Measurements from ENCODE around the gene PIAS1.
"Not testable (repeated sequence)": the region's sequence is repeated elsewhere in the genome, so short reads cannot be mapped to it uniquely, and the experiment has no call there.

PIAS1 gene

GRCh38 chr15:68231102-68231818, 177.1 kb downstream of the PIAS1 start:
- TF ChIP-seq, protein P1, sequence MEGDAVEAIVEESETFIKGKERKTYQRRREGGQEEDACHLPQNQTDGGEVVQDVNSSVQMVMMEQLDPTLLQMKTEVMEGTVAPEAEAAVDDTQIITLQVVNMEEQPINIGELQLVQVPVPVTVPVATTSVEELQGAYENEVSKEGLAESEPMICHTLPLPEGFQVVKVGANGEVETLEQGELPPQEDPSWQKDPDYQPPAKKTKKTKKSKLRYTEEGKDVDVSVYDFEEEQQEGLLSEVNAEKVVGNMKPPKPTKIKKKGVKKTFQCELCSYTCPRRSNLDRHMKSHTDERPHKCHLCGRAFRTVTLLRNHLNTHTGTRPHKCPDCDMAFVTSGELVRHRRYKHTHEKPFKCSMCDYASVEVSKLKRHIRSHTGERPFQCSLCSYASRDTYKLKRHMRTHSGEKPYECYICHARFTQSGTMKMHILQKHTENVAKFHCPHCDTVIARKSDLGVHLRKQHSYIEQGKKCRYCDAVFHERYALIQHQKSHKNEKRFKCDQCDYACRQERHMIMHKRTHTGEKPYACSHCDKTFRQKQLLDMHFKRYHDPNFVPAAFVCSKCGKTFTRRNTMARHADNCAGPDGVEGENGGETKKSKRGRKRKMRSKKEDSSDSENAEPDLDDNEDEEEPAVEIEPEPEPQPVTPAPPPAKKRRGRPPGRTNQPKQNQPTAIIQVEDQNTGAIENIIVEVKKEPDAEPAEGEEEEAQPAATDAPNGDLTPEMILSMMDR (IDR thresholded peaks at IDR 0.05; ENCODE audit: poor library complexity, severe bottlenecking), result no peak
- no peak overlapping the region for H3K27ac ChIP-seq (ENCODE audit: poor library complexity, severe bottlenecking)
- no peaks in the 10 kb centered on the region for H3K27me3 ChIP-seq (ENCODE audit: insufficient read depth, poor library complexity, severe bottlenecking)
- no peak for ATAC-seq (ENCODE audit: low read depth)
- peak; percentile 41 for DNase-seq (ENCODE audit: low spot score)
- H3K9me3 ChIP-seq (ENCODE audit: severe bottlenecking), result no peaks in the 10 kb centered on the region
- H3K4me3 ChIP-seq (ENCODE audit: severe bottlenecking), result no peak overlapping the region
- H3K36me3 ChIP-seq (ENCODE audit: low read depth), result no peaks in the 10 kb centered on the region
- no peaks in the 10 kb centered on the region for H3K4me1 ChIP-seq (ENCODE audit: insufficient read depth, poor library complexity, severe bottlenecking)

DNA sequence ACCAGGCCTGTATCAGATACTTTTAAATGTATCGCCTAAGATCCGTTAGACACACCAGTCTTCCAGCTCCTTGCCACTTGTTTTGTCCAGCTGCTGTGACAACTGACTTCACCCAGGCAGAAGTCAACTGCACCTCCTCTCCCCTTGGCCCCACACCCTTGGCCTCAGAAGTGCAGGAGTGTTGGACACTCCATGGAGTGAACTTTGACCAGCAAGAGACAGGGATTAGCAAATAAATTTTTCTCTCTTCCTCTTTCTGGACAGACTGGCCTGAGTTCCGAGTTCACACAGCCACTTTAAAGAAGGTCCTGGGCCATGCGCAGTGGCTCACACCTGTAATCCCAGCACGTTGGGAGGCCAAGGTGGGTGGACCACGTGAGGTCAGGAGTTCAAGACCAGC, 178.3 kb downstream of the PIAS1 start:
- ATAC-seq (ENCODE audit: low read depth) (no peak), DNase-seq (ENCODE audit: low spot score) (peak; percentile 33)
- H3K36me3 ChIP-seq (ENCODE audit: low read depth), result no peaks in the 10 kb centered on the region
- H3K9me3 ChIP-seq (ENCODE audit: severe bottlenecking), result no peaks in the 10 kb centered on the region
- H3K4me1 ChIP-seq (ENCODE audit: insufficient read depth, poor library complexity, severe bottlenecking), result no peaks in the 10 kb centered on the region
- TF ChIP-seq, protein P1 (IDR thresholded peaks at IDR 0.05; ENCODE audit: poor library complexity, severe bottlenecking), result no peak
- H3K27me3 ChIP-seq (ENCODE audit: insufficient read depth, poor library complexity, severe bottlenecking), result no peaks in the 10 kb centered on the region
- no peak overlapping the region for H3K4me3 ChIP-seq (ENCODE audit: severe bottlenecking)
- H3K27ac ChIP-seq (ENCODE audit: poor library complexity, severe bottlenecking), result no peak overlapping the region

DNA sequence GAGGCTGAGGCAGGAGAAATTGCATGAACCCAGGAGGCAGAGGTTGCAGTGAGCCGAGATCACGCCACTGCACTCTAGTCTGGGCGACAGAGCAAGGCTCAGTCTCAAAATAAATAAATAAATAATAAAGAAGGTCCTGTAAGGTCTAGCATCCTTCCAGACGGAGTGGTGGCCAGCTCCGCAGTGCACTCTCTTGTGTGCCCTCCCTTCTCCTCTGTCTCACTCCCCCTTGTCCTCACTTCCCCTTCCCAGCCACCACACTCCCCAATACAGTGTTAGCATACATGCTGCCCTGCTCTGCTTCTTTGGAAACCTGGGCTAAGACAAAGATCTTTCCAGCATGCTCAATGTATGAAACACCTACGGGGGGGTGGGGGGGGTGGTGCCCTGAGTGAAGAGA, 178.8 kb downstream of the PIAS1 start:
- Histone ChIP-seq H3K4me1 (ENCODE audit: insufficient read depth, poor library complexity, severe bottlenecking) (no peaks in the 10 kb centered on the region), H3K27me3 (ENCODE audit: insufficient read depth, poor library complexity, severe bottlenecking) (no peaks in the 10 kb centered on the region), H3K9me3 (ENCODE audit: severe bottlenecking) (no peaks in the 10 kb centered on the region), H3K4me3 (ENCODE audit: severe bottlenecking) (no peak overlapping the region), H3K36me3 (ENCODE audit: low read depth) (no peaks in the 10 kb centered on the region), H3K27ac (ENCODE audit: poor library complexity, severe bottlenecking) (no peak overlapping the region)
- DNase-seq (ENCODE audit: low spot score) (no peak), ATAC-seq (ENCODE audit: low read depth) (no peak)
- TF ChIP-seq, protein P1 (IDR thresholded peaks at IDR 0.05; ENCODE audit: poor library complexity, severe bottlenecking), result no peak

DNA sequence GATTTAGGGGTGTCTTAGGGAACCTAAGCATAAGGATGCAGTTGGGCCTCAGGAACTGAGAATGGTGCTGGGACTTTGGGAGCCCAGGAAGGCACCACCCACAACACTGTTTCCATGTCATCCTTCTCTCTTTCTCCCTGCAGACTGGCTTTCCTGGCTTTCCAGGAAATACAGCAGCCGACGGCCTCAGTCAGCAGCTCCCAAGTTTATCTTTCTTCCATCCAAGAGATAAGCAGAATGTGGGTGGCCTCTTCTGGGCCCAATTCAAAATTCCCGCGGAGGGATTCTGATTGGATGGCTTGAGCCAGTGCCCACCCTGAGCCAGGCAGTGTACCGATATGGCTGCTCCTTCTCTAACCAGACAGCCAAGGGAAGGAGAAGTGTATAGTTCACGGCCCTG, 179.9 kb downstream of the PIAS1 start:
- H3K4me1 ChIP-seq (ENCODE audit: insufficient read depth, poor library complexity, severe bottlenecking), result no peaks in the 10 kb centered on the region
- no peak overlapping the region for H3K27ac ChIP-seq (ENCODE audit: poor library complexity, severe bottlenecking)
- ATAC-seq (ENCODE audit: low read depth) (no peak), DNase-seq (ENCODE audit: low spot score) (no peak)
- TF ChIP-seq, protein P1 (IDR thresholded peaks at IDR 0.05; ENCODE audit: poor library complexity, severe bottlenecking), result no peak
- H3K36me3 ChIP-seq (ENCODE audit: low read depth), result no peaks in the 10 kb centered on the region
- no peaks in the 10 kb centered on the region for H3K27me3 ChIP-seq (ENCODE audit: insufficient read depth, poor library complexity, severe bottlenecking)
- H3K9me3 ChIP-seq (ENCODE audit: severe bottlenecking), result no peaks in the 10 kb centered on the region
- no peak overlapping the region for H3K4me3 ChIP-seq (ENCODE audit: severe bottlenecking)

DNA sequence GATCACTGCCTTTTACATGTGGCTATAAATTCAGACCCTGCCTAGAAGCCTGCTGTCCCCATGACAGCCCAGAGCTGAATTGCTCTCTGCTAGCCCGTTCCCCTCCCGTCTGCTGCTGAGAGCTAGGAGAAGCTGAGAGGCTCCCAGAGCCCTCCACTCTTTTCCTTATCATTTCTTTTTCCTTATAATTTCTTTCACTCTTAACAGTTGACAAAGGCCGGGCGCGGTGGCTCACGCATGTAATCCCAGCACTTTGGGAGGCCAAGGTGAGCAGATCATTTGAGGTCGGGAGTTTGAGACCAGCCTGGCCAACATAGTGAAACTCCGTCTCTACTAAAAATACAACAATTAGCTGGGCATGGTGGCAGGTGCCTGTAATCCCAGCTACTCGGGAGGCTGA, 180.4 kb downstream of the PIAS1 start:
- H3K4me1 ChIP-seq (ENCODE audit: insufficient read depth, poor library complexity, severe bottlenecking); H3K36me3 ChIP-seq (ENCODE audit: low read depth); ATAC-seq (ENCODE audit: low read depth); H3K9me3 ChIP-seq (ENCODE audit: severe bottlenecking); H3K27me3 ChIP-seq (ENCODE audit: insufficient read depth, poor library complexity, severe bottlenecking); H3K27ac ChIP-seq (ENCODE audit: poor library complexity, severe bottlenecking); H3K4me3 ChIP-seq (ENCODE audit: severe bottlenecking); DNase-seq (ENCODE audit: low spot score): not testable (repeated sequence)

All from RWPE2 (cell line).